ENCODE data around the gene NTNG1. TPM values are rescaled to one million over a fixed set of nuclear protein-coding genes. Genes with fewer than 3 reads are reported as not detected.

The NTNG1 gene
- total RNA-seq: under 0.01 and 0.33 TPM in 2 replicates

GRCh38 chr1:107140703-107141490 is at the start of gene NTNG1:
NTNG1 (plus strand) TSS chr1:107141039.

Small RNA genes within 50 kb of the gene (small RNA-seq; reads per million reads assigned to genes)
- gene AC114491.1: not detected

Other genes with a start within 250 kb of the NTNG1 start
- gene PRMT6, start 84.4 kb upstream of the NTNG1 start, total RNA-seq: 16.1 and 17.3 TPM in 2 replicates